NCI-H1694 treated with DMSO at 0.1 percent for 48 hours (cell line): ENCODE measurements around the gene GABARAPL1.

ENCODE experiments used
- DNase-seq: peaks from one replicate; lab custom pipeline; 2025; lab: John Stamatoyannopoulos, UW

Gene GABARAPL1

DNA sequence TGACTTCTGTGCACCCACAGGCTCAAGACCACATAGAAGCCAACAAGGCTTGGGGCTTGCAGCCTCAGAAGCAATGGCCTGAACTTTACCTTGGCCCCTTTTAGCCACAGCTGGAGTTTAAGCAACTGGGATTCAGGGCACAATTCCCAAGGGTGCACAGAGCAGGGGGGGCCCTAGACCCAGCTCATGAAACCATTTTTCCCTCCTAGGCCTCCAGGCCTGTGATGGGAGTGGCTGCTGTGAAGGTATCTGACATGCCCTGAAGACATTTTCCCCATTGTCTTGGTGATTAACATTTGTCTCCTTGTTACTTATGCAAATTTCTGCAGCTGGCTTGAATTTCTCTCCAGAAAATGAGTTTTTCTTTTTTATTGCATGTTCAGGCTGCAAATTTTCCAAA, 21.9 kb downstream of the GABARAPL1 start:
- DNase-seq: no peak

DNA sequence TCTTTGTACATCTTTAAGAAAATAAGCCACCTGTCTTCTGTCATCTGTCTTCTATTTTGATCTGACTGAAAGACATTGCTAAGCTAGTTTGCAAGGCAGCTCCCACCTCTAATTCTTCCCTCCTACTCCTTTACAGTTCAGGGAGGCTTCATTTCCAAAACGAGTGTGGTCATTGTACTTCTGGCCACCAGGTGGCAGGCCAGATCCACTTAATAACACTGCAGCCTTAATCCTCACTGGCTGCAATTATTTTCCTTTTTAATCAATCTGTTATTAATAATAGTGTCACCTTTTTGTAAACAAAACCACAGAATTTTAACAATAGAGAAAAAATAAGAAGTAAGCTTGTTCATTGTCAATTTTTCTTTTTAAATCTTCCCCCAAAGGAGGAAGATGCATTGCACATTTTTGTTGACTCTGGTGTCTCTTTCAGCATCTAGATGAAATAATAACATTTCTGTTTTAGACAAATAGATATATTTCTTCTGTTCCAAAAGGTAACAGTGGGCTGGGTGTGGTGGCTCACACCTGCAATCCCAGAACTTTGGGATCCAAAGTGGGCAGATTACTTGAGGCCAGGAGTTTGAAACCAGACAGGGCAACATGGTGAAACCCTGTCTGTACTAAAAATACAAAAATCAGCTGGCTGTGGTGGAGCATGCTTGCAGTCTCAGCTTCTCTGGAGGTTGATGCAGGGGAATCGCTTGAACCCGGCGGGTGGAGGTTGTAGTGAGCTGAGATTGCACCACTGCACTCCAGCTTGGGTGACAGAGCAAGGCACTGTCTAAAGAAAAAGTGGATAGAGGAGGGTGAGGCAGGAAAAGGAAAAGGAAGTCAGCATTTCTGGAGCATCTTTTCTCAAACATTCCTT, 23.3 kb downstream of the GABARAPL1 start:
- peak; percentile 16 for DNase-seq

DNA sequence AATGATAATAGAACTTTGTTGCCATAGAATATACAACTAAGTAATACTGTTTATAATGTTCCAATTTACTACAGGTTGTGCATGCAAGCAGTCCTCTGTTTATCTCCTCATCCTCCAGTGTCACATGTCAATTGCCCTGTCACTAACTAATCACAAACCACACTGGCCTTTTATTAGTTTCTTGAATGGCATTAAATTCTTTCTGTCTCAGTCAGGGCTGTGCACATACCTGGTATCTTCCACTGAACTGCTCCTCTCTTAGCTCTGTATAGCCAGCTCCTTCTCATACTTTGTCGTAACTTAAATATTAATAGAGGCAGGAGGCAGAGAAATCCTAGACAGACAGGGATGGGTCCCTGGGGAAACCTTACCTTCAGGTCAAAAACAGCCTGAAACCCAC, 24.0 kb downstream of the GABARAPL1 start:
- DNase-seq: no peak

DNA sequence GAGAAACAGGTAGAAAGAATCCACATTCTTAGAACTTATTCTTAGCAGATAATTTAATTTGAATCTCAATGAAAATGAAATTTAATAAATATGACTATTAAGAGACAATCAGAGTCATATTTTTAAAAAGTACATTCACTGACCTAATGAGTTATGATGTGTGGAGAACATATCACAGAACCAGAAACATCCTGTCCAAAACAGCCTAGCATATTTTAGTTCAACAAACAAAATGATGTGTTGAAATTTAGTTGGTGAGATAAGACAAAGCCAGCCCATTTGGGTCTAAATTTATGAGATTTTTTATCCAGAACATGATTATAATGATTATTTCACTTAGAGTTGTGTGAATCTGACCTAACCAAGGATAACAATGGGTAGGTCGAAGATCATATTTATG, 25.8 kb downstream of the GABARAPL1 start:
- no peak for DNase-seq

DNA sequence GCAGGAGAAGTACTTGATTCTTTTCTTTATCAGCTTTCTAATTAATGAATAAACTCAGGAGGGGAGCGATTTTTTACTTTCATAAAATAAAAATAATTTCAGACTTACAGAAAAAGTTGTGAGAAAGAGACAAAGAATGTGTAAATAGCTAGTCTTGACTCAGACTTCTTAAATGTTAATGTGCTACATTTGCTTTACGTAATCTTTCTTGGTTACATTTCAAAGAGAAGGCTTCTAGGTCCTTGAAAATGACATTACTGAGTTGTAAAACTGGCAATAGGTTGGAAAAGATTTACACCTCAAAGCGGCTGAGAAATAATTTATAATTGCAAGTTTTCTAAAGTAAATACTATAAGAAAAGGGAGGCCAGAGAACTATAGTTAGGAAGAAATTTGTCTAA, 28.6 kb downstream of the GABARAPL1 start:
- no peak for DNase-seq

DNA sequence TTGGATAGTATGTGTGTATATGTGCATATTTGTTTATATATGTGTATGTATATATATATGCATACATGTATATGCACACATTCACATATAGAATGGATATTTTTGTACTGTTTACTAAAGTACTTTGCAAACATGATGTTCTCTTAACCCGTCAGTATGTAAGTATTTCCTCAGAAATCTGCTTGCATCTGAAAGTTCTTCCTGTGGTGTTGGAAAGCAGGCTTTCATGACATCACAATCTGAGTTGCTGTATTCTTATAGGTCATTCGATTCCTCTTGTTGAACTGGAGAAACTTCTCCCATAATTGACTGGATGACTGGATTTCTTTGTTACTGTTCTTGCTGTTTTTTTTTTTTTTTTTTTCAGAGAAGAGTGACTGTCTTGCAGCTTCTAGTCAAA, 29.1 kb downstream of the GABARAPL1 start:
- no peak for DNase-seq

DNA sequence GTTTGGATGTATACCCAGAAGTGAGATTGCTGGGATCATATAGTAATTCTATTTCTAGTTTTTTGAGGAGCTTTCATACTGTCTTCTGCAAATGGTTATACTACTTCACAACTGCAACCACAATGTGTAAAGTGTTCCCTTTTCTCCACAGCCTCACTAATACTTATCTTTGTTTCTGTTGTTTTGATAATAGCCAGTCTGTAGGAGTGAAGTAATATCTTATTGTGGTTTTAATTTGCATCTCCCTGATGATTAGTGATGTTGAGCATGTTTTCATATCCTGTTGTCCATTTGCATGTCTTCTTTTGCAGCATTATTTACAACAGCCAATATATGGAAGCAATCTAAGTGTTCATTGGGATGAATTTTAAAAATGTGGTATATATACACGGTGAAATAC, 29.9 kb downstream of the GABARAPL1 start:
- no peak for DNase-seq

DNA sequence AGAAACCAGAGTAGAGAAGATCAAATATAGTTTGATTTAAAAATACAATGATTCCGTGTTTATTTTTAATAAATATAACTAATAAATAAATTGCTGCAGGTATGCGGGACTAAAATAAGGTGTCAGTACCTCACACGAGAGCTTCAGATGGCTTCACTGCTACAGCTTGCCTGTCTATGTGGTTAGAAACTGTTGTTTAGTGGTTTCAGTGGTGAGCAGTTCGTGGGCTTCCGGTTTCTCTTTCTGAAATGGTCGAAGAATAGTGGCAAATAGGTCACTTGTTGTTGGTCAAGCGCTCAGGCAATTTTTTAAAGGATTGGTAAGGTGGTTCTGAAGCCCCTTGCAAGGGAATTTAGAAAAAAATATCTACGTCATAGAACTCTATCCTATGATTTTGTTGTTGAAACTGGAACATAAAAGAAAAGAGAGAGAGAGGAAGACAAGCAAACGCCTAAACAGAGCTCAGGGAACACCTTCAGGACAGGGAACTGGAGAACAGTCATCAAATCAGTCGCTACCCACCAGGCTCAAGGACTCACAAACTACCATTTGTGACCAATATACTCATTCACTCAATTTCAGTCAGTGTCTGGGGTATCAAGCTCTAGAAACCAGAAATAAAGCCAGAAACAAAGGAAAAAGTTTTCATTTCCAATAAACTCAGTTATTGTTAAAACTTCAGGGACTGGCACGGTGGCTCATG, 31.3 kb downstream of the GABARAPL1 start:
- no peak for DNase-seq

DNA sequence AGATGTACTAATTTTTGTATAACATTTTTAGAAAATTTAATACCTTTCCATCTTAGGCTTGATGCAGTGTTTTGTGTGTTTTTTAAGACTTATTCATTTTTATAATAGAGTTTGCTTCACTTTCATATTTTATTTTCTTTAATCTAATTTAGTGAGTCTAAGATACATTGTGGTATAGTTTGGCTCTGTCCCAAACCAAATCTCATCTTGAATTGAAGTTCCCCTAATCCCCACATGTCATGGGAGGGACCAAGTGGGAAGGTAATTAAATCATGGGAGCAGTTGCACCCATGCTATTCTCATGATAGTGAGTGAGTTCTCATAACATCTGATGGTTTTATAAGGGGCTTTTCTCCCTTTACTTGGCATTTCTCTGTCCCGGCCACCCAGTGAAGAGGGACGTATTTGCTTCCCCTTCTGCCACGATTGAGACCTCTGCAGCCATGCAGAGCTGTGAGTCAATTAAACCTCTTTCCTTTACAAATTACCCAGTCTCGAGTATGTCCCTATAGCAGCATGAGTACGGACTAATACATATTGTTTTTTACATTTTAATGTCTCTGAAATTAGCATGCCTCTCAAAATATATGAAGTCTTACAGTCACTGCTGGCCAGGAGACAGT, 34.9 kb downstream of the GABARAPL1 start:
- no peak for DNase-seq

DNA sequence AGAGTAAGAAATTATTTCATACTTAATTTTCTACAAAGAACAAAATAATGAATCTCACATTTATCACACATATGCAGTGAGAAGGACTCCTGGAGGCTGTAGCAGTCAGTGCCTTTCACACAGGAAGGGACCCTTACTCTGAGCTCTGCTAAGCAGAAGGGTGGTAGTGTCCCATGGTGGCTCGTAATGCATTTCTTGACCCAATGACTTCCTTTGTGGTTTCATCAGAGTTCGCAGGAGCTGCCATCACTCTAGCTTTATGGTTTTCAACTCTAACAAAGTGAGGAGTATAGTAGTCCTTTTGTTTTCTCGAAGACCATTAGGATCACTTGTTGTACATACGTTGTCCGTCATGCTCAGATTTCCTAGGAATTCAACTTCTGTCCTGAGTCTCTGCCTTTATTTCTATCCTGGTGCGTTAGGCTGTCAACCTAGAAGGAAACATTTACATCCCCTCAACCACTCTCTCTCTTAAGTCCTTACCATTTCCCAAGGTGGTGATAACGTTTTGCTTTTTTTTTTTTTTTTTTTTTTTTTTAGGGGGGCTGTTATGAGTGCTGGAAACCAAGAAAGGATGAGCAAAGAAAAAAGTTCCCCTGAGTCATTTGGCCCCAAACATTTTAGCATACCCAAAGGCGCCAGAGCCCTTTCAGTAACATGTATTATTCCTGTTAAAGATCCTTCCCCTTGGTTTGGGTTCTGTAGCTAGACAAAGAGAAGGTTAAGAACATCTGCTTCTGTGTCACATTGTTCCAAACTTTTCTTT, 37.2 kb downstream of the GABARAPL1 start:
- DNase-seq: no peak

DNA sequence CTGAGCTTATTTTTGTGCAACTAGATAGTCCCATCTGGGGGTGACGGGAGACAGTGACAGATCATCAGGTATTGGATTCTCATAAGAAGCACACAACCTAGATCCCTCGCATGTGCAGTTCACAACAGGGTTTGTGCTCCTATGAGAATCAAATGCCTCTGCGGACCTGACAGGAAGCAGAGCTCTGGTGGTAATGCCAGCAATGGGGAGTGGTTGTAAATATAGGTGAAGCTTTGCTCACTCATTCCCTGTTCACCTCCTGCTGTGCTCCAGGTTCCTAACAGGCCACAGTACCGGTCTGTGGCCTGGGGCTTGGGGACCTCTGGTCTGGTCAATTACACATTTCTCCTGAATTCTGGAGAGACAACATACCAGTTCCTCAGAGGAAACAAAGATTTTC, 39.0 kb downstream of the GABARAPL1 start:
- no peak for DNase-seq

DNA sequence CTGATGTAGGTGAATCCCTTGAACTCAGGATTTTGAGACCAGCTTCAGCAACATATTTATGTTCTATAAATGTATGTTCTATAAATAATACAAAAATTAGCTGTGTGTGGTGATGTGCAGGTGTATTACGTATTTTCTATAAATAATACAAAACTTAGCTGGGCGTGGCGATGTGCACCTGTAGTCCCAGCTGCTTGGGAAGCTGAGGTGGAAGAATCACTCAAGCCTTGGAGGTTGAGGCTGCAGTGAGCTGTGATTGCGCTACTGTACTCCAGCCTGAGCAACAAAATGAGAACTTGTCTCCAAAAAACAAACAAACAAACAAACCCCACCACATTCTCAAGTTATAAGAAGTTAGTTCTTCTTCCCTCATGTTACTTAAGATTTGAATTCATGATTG, 39.5 kb downstream of the GABARAPL1 start:
- DNase-seq: no peak

DNA sequence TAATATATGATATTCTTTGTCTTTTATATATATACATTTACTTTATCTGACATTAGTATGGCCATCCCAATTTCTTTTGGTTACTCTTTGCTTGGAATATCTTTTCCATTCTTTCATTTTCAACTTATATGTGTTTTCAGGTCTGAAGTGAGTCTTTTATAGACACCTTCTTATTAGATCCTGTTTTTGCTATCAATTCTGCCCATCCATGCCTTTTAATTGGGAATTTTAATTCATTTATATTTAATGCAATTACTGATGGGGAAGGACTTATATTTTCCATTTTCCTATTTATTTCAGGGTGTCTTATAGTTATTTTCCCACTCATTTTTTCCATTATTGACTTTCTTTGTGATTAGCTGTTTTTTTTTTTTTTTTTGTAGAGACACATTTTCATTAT, 43.4 kb downstream of the GABARAPL1 start:
- DNase-seq: no peak

DNA sequence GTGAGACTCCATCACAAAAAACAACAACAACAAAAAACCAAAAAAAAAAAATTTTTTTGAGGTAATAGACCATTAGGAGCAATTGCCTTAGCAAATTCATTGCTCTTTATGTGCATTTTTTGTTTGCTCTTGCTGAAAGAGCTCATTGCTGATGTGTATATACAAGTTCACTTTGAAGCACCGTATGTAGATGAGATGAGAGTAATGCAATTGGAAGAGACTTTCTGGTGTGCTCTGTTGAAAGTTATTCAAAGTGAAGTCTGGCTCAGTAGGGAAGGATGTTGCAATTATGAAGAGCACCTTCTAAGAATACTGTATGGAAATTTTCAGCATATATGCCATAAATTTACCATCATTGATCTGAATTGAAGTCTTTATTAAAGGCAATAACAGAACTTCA, 48.2 kb downstream of the GABARAPL1 start:
- DNase-seq: no peak

DNA sequence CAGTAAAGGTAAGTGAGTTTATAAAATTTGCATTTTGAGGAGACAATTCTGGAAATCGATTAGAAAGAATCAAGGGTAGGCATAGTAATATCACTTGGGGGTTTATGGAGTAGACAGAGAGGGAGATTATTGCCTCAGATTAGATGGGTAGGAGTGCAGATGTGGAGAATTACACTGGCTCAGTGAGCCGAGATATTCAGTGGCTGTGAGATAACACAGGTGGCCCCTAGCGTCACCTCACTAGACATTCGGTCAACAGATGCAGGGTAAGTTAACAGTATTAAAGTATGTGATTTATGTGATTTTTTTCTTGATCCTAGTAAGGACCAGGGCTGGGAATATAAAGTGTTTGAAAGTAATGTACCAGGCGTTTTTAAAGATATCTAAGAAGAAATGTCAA, 55.4 kb downstream of the GABARAPL1 start:
- DNase-seq: no peak

DNA sequence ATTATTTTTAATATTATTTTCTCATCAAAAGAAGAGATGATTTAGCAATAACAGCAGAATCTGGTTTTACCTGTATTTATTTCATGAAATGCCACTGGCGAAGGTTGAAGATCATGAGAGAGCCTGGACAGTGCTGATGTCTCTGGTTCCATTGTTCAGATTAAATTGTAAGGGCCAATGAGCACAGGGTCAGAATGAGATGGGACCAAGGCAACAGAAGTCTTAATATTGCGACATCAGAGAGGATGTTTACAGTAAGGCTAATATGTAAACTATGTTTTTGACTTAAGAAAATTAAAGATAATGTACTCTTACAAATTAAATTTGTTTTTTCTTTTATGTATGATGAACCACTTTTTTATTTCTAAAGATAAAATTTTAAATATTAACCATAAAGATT, 59.8 kb downstream of the GABARAPL1 start:
- no peak for DNase-seq
